Endothelial cell of hepatic sinusoid (primary cell): ENCODE measurements around the gene AGPAT4.
"Not testable (repeated sequence)": the region's sequence is repeated elsewhere in the genome, so short reads cannot be mapped to it uniquely, and the experiment has no call there.

Experiments used
- in situ Hi-C: cut with HindIII; loops from 2 replicates; pipeline ENCODE4 v1.10.0; 2017; ENCODE audit warnings: low sequenced_read_pairs

The AGPAT4 gene

GRCh38 chr6:161230339-161230738 is 43.5 kb downstream of the AGPAT4 start:
- in situ Hi-C loops, result no loop called here

- in situ Hi-C loops, result no loop called here
Observed at GRCh38 chr6:161228921-161229591, 44.8 kb downstream of the AGPAT4 start.

DNA sequence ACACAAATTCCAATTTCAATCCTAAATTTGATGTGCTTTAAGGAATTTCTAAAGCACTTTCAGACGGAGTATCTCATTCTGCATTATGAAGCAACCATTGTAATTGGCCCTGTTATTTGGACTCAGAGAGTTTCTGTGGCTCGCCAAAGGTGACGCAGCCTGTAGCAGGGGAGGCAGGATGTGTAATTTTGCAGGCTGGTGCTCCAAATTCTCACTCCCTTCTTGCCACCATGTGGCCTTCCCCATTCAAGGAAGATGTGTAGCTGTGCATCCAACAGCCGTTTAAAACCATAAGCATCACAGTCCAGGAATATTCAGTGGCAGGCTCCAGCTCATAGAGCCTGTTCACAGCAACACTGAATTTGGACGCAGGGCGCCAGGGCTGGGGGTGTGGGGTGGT is 45.8 kb downstream of the AGPAT4 start:
- in situ Hi-C loops, result no loop called here

GRCh38 chr6:161227004-161227960 is 46.6 kb downstream of the AGPAT4 start:
- in situ Hi-C loops, result no loop called here

DNA sequence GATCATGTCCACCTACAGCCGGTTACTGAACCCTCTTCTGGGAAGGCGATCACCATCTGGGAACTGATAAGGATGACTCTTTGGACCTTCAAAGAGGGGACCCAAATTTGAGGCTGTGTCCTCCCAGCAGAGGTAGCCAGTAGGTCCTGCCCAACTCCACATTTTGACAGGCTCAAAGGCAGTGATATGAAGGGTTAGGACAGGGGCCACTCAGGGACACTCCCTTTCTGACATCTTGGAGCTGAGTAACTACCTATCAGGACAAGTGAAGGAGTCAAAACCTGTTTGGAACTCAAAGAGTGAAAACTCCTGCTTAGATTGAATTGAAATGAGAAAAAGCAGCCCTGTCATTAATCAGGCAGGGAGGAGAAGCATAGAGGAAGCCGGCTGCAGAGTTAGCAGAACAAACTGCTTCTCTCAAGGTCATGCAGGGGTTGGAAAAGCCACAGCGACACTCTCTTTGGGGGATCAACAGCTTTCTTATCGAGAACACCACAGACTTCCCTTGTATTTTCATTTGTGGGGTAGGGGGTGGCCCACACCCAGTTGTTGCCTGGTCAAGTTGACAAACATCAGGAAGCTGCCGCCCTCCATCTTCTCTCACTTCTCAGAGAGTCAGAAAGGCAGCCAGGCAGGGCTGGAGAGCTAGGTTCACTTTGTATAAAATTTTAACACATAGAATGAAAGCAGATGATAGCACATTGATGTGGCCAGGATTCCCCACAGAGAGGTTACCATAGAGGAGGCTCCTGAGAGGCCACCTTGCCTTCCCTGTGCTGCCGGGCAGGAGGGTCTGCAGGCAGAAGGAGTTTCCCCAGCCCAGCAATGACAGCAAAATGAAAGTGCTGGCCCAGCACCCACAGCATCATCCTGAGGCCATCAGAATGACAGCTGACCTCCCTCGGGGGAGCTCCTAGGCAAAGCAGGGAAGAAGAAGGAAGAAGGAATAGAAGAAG is 47.6 kb downstream of the AGPAT4 start:
- in situ Hi-C loops, result no loop called here

- in situ Hi-C loops, result no loop called here
Observed at GRCh38 chr6:161225681-161226008, 48.2 kb downstream of the AGPAT4 start.

DNA sequence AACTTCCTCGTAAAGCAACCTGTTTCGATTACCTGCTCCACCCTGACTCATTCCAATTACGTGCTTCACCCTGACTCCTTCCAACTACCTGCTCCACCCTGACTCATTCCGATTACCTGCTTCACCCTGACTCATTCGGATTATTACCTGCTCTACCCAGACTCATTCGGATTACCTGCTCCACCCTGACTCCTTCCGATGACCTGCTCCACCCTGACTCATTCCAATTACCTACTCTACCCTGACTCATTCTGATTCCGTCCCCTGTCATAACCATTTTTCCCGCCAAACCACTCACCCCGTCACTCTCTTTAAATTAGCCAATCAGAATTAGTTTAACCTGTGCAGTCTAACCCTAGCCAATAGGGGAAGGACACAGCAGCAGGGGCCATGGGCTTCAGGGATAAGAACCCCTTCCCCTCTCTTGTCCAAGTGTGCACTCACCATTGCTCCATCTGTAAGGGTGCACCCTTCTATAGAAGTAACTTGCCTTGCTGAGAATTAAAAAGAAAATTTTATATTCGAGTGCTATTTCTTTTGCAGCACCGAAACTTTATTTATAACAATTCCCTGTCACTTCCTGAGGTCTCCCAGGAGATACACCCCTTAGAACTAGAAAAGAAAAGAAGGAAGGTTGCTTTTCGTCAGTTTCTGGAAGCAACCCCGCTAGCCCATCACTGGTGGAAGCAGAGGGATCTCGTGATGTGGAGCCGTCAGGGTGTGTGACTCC is 48.7 kb downstream of the AGPAT4 start:
- in situ Hi-C loops, result not testable (repeated sequence)

- in situ Hi-C loops, result no loop called here
Observed at GRCh38 chr6:161223646-161224045, 50.2 kb downstream of the AGPAT4 start.

DNA sequence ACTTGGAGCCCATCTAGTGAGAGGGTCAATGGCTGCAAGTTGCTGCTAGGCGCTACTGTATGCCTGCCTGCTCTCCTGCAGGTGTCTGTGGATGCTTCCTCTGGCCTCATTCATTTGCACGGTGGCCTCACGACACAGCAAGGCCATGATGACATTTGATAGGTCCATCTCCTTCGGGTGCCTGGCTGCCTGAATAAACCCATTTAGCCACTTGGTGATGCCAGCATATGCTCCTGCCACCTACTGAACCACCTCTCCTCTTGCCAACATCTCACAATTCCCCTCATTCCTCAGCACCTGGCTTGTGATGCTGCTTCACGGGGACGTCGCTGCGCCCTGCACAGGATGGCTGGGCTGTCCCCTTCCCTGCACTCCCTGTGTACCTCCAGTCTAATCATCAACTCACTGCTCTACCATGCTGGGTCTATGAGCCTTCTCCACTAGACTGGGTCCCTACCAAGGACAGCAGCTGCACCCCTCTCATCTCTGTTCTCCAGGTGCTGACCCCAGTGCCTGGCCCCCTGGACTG is 51.1 kb downstream of the AGPAT4 start:
- in situ Hi-C loops, result no loop called here

DNA sequence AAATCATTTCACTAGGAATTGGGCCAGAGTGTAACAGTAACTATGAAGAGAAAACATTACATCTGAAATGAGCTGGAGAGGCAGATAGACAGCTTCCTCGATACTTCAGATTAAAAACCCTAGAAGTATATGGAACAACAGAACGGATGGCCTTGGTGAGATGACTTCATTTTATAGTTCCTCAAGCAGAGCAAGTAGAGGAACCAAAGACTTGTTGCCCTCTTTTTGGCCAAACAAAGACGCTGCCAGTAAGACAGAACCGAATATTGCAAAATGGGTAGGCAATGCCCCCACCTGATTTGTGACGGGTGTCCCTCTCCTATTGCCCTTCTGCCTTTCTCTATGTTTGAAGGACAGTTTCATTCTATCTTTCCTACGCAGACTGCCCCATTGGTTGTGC is 53.5 kb downstream of the AGPAT4 start:
- in situ Hi-C loops, result no loop called here

GRCh38 chr6:161219680-161220079 is 54.2 kb downstream of the AGPAT4 start:
- in situ Hi-C loops, result loop anchor here (10.0 kb wide), 1 partner anchor 175 kb away; no protein-coding TSS in a partner anchor

DNA sequence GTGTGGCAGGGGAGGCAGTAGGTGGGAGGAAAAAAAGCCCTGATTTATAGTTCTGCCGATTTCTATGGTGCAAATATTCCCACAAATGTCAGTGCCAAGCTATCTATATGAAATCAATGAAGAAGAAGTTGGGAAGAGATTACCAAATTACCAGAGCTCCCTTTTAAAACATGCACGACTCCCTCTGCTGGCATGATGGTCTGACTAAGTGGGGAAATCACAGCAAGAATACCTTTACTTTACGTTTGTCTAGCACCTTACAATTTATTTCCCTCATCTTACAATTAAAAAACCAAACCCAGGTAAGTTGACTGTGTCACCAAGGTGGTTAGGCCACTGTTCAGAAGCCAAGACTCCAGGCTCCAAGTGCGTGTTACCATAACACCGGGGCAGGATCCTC is 55.6 kb downstream of the AGPAT4 start:
- in situ Hi-C loops, result loop anchor here (10.0 kb wide), 1 partner anchor 173 kb away; no protein-coding TSS in a partner anchor

- in situ Hi-C loops, result loop anchor here (10.0 kb wide), 1 partner anchor 173 kb away; no protein-coding TSS in a partner anchor
Observed at GRCh38 chr6:161217628-161218027, 56.2 kb downstream of the AGPAT4 start.

DNA sequence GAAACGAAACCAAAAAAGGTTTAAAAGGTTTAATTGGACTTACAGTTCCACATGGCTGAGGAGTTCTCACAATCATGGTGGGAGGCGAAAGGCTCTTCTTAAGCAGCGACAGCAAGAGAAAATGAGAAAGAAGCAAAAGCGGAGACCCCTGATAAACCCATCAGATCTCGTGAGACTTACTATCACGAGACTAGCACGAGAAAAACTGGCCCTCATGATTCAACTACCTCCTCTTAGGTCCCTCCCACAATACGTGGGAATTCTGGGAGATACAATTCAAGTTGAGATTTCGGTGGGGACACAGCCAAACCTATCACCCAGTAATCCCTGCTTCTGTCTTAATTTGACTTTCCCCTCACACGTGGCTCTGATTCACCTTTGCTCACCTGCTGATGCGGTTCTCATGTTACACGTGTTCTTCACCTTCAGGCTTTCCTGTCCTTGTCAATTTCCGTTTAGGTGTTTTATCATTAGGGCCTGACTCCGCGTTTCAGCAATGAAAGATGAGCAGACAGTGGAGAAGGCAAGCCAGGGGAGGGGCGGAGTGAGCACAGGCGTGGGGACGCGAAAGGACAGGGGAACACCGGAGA is 57.1 kb downstream of the AGPAT4 start:
- in situ Hi-C loops, result loop anchor here (10.0 kb wide), 1 partner anchor 172 kb away; no protein-coding TSS in a partner anchor

GRCh38 chr6:161215876-161216615 is 57.8 kb downstream of the AGPAT4 start:
- in situ Hi-C loops, result loop anchor here (10.0 kb wide), 1 partner anchor 171 kb away; no protein-coding TSS in a partner anchor

GRCh38 chr6:161215193-161215592 is 58.7 kb downstream of the AGPAT4 start:
- in situ Hi-C loops, result loop anchor here (10.0 kb wide), 1 partner anchor 170 kb away; no protein-coding TSS in a partner anchor

GRCh38 chr6:161214722-161215121 is 59.1 kb downstream of the AGPAT4 start:
- in situ Hi-C loops, result loop anchor here (5.0 to 10.0 kb wide), 2 partner anchors 58 to 170 kb away; partner anchors contain the start of gene AGPAT4

- in situ Hi-C loops, result loop anchor here (5.0 to 10.0 kb wide), 2 partner anchors 59 to 168 kb away; partner anchors contain the start of gene AGPAT4
Observed at GRCh38 chr6:161212902-161213301, 61.0 kb downstream of the AGPAT4 start.
